Activated CD8-positive, alpha-beta T cell treated with anti-CD3 and anti-CD28 coated beads for 36 hours (primary cell): ENCODE measurements around the gene RNF32. TPM values are rescaled to one million over a fixed set of nuclear protein-coding genes. Genes with fewer than 3 reads are reported as not detected.

Experiments used
- ATAC-seq: fragments of 200-7000 bp; cut with Tn5 transposase; one replicate; pipeline ENCODE4 v1.10.0; 2021; ENCODE audit warnings: mild to moderate bottlenecking, moderate library complexity
- CTCF ChIA-PET: fragments of 350-600 bp; sonication (Branson Sonifier 250); formaldehyde crosslinking; loops from one replicate; lab custom pipeline; 2021; ENCODE audit warnings: antibody characterized with exemption; lab: Charles Lee
- POLR2A ChIA-PET: fragments of 350-600 bp; sonication (Branson Sonifier 250); formaldehyde crosslinking; loops from one replicate; lab custom pipeline; 2021; ENCODE audit warnings: antibody characterized with exemption; lab: Charles Lee
- DNase-seq: peaks from one replicate; pipeline ENCODE4 v3.0.0-alpha.2; 2020
- H3K27ac Mint-ChIP-seq: one replicate; pipeline ENCODE4 v1.8.0; 2021; ENCODE audit warnings: mild to moderate bottlenecking, mixed read lengths
- H3K27me3 Mint-ChIP-seq: one replicate; pipeline ENCODE4 v1.8.0; 2021; ENCODE audit warnings: mixed read lengths
- H3K36me3 Mint-ChIP-seq: one replicate; pipeline ENCODE4 v1.8.0; 2021; ENCODE audit warnings: low read depth, mixed read lengths
- H3K4me1 Mint-ChIP-seq: one replicate; pipeline ENCODE4 v1.8.0; 2021; ENCODE audit warnings: low read depth, mixed read lengths
- H3K4me3 Mint-ChIP-seq: one replicate; pipeline ENCODE4 v1.8.0; 2021; ENCODE audit warnings: mild to moderate bottlenecking, moderate library complexity, mixed read lengths
- H3K9me3 Mint-ChIP-seq: one replicate; pipeline ENCODE4 v1.8.0; 2021; ENCODE audit warnings: mixed read lengths
- CTCF ChIP-seq: fragments of 200-600 bp; IDR thresholded peaks from one replicate; pipeline ENCODE4 v1.8.0; 2022; ENCODE audit warnings: antibody characterized with exemption, mild to moderate bottlenecking
- intact Hi-C: fragments of 100-400 bp; cut with micrococcal nuclease; formaldehyde crosslinking; loops from one replicate; pipeline ENCODE4 v1.10.0; 2022
- total RNA-seq, 2 experiments: library from RNA; stranded (reverse); gene quantifications; one replicate each; pipeline ENCODE4 v1.2.3, GENCODE V29; 2021

Gene RNF32
- total RNA-seq, 2 experiments from 2014 or later: 0.43 TPM

GRCh38 chr7:156654511-156655234, 14.1 kb downstream of the RNF32 start:
- H3K9me3 Mint-ChIP-seq: no peaks in the 10 kb centered on the region
- CTCF ChIA-PET: no interaction called here

GRCh38 chr7:156655251-156655650, 14.7 kb downstream of the RNF32 start:
- H3K4me1 Mint-ChIP-seq: peaks cover 2% of the 10 kb centered on the region
- no peak overlapping the region for H3K4me3 Mint-ChIP-seq
- H3K9me3 Mint-ChIP-seq: no peaks in the 10 kb centered on the region
- TF ChIP-seq CTCF: no peak
- DNase-seq (no peak), ATAC-seq (no peak)
- POLR2A ChIA-PET: no interaction called here
- H3K27me3 Mint-ChIP-seq: peaks cover 28% of the 10 kb centered on the region
- CTCF ChIA-PET: no interaction called here
- H3K36me3 Mint-ChIP-seq: no peaks in the 10 kb centered on the region
- H3K27ac Mint-ChIP-seq: no peak overlapping the region
- intact Hi-C loops: loop anchor here (10.0 kb wide), 1 partner anchor 170 kb away; no protein-coding TSS in a partner anchor

More at GRCh38 chr7:156654511-156655234, 14.1 kb downstream of the RNF32 start:
- Mint-ChIP-seq H3K36me3 (no peaks in the 10 kb centered on the region), H3K27me3 (peaks cover 34% of the 10 kb centered on the region), H3K27ac (no peak overlapping the region), H3K4me1 (peaks cover 2% of the 10 kb centered on the region), H3K4me3 (no peak overlapping the region)
- intact Hi-C loops: loop anchor here (10.0 kb wide), 1 partner anchor 170 kb away; no protein-coding TSS in a partner anchor
- ATAC-seq (no peak), DNase-seq (no peak)
- POLR2A ChIA-PET: no interaction called here
- no peak for TF ChIP-seq CTCF

GRCh38 chr7:156655983-156656382, 15.4 kb downstream of the RNF32 start:
- ATAC-seq: no peak
- TF ChIP-seq CTCF: no peak
- no peak overlapping the region for H3K4me3 Mint-ChIP-seq
- no peak overlapping the region for H3K27ac Mint-ChIP-seq
- DNase-seq: no peak
- H3K36me3 Mint-ChIP-seq: no peaks in the 10 kb centered on the region
- peaks cover 2% of the 10 kb centered on the region for H3K4me1 Mint-ChIP-seq
- ChIA-PET CTCF (no interaction called here), POLR2A (no interaction called here)
- H3K27me3 Mint-ChIP-seq: peaks cover 21% of the 10 kb centered on the region
- H3K9me3 Mint-ChIP-seq: no peaks in the 10 kb centered on the region
- intact Hi-C loops: loop anchor here (10.0 kb wide), 1 partner anchor 169 kb away; no protein-coding TSS in a partner anchor

- peaks cover 2% of the 10 kb centered on the region for H3K4me1 Mint-ChIP-seq
- no peaks in the 10 kb centered on the region for H3K36me3 Mint-ChIP-seq
- peaks cover 19% of the 10 kb centered on the region for H3K27me3 Mint-ChIP-seq
- ChIA-PET CTCF (no interaction called here), POLR2A (no interaction called here)
- ATAC-seq (no peak), DNase-seq (no peak)
- intact Hi-C loops: loop anchor here (10.0 kb wide), 1 partner anchor 168 kb away; no protein-coding TSS in a partner anchor
- H3K27ac Mint-ChIP-seq: no peak overlapping the region
- TF ChIP-seq CTCF: no peak
- no peaks in the 10 kb centered on the region for H3K9me3 Mint-ChIP-seq
- H3K4me3 Mint-ChIP-seq: no peak overlapping the region
Observed at GRCh38 chr7:156656598-156656997, 16.0 kb downstream of the RNF32 start.

DNA sequence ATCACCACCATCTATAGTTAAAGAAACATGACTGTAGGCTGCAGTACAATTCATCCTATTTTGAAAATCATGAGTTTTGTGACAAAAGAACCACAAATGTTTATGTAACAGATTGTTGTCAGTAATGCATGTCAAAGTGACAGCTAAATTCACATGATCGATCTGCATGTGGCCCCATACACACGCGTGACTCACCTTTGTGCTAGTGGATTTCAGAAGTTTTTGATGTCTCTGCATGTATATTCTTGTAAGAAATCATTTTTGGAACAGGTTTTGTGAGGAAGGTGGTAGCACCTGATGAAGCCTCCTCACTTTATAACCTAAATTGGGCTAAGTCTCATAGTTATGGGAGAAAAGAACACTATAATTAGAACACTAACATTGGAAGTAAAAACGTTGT, 17.1 kb downstream of the RNF32 start:
- intact Hi-C loops: loop anchor here (10.0 kb wide), 1 partner anchor 167 kb away; no protein-coding TSS in a partner anchor
- H3K9me3 Mint-ChIP-seq: no peaks in the 10 kb centered on the region
- ChIA-PET CTCF (no interaction called here), POLR2A (no interaction called here)
- H3K36me3 Mint-ChIP-seq: no peaks in the 10 kb centered on the region
- H3K27me3 Mint-ChIP-seq: peaks cover 14% of the 10 kb centered on the region
- ATAC-seq (no peak), DNase-seq (no peak)
- H3K4me1 Mint-ChIP-seq: peaks cover 2% of the 10 kb centered on the region
- no peak overlapping the region for H3K4me3 Mint-ChIP-seq
- no peak for TF ChIP-seq CTCF
- no peak overlapping the region for H3K27ac Mint-ChIP-seq
